Activated CD4-positive, alpha-beta T cell treated with anti-CD3 and anti-CD28 coated beads for 1 hour (primary cell): ENCODE results near the gene DHRSX.

Experiments
- DNase-seq: peaks from one replicate; pipeline ENCODE4 v3.0.0-alpha.2; 2020

Gene DHRSX

GRCh38 chrX:2452799-2453198, 48.0 kb downstream of the DHRSX start:
- no peak for DNase-seq

GRCh38 chrX:2452317-2452784, 48.4 kb downstream of the DHRSX start:
- DNase-seq = no peak

GRCh38 chrX:2451501-2452316, 49.1 kb downstream of the DHRSX start:
- DNase-seq = no peak

- DNase-seq = no peak
Observed at GRCh38 chrX:2450681-2451080, 50.1 kb downstream of the DHRSX start.

GRCh38 chrX:2449135-2449886, 51.5 kb downstream of the DHRSX start:
- no peak for DNase-seq

- no peak for DNase-seq
Observed at GRCh38 chrX:2447484-2447883, 53.3 kb downstream of the DHRSX start.

GRCh38 chrX:2446815-2447214, 54.0 kb downstream of the DHRSX start:
- no peak for DNase-seq

GRCh38 chrX:2445662-2446623, 54.8 kb downstream of the DHRSX start:
- no peak for DNase-seq

- DNase-seq = no peak
Observed at GRCh38 chrX:2442694-2443093, 58.1 kb downstream of the DHRSX start.

GRCh38 chrX:2441466-2441865, 59.3 kb downstream of the DHRSX start:
- no peak for DNase-seq

- DNase-seq = no peak
Observed at GRCh38 chrX:2439613-2440012, 61.2 kb downstream of the DHRSX start.

GRCh38 chrX:2435465-2435864, 65.3 kb downstream of the DHRSX start:
- no peak for DNase-seq

GRCh38 chrX:2434270-2435163, 66.3 kb downstream of the DHRSX start:
- no peak for DNase-seq

GRCh38 chrX:2432298-2432863, 68.4 kb downstream of the DHRSX start:
- no peak for DNase-seq

GRCh38 chrX:2430265-2430825, 70.4 kb downstream of the DHRSX start:
- DNase-seq = no peak

- no peak for DNase-seq
Observed at GRCh38 chrX:2427737-2428136, 73.0 kb downstream of the DHRSX start.

- DNase-seq = no peak
Observed at GRCh38 chrX:2427147-2427546, 73.6 kb downstream of the DHRSX start.

- no peak for DNase-seq
Observed at GRCh38 chrX:2426289-2426882, 74.4 kb downstream of the DHRSX start.

GRCh38 chrX:2425286-2426071, 75.3 kb downstream of the DHRSX start:
- no peak for DNase-seq

- no peak for DNase-seq
Observed at GRCh38 chrX:2424317-2424716, 76.5 kb downstream of the DHRSX start.
